H1 (cell line): ENCODE data around the gene DHX32.

Experiments used
- MAX ChIP-seq: IDR thresholded peaks from 2 replicates; pipeline ENCODE4 v1.6.1; 2012; ENCODE audit warnings: inconsistent platforms
- RAD21 ChIP-seq, 2 experiments: IDR thresholded peaks in 1 of 2; conservative IDR thresholded peaks in 1 of 2; 2 replicates each; pipeline ENCODE4 v1.6.1; 2011; ENCODE audit warnings: low read depth in 2 of 2, low read length in 2 of 2, improper control_type of control experiment in 1 of 2, inconsistent platforms in 1 of 2, mild to moderate bottlenecking in 1 of 2, moderate library complexity in 1 of 2

GRCh38 chr10:125815764-125816163 is 65.3 kb downstream of the DHX32 start:
- no peak for TF ChIP-seq RAD21 (IDR thresholded peaks at IDR 0.05 in 1 of 2, conservative IDR thresholded peaks at IDR 0.05 in 1 of 2; ENCODE audit: low read depth in 2 of 2, low read length in 2 of 2)
- no peak for TF ChIP-seq MAX
